Measurements from ENCODE around the gene FARSA. TPM values are rescaled to one million over a fixed set of nuclear protein-coding genes. Genes with fewer than 3 reads are reported as not detected.

Gene FARSA
- total and polyA plus RNA-seq, 2 of the 8 experiments (the other 6 are each of a cell fraction or from before 2014, with no cell fraction given) = 61.0 to 103 TPM

GRCh38 chr19:12913851-12914690 lies 19.4 kb downstream of the FARSA start:
- Histone ChIP-seq H3K27me3 (replicated peaks in 1 of 4; ENCODE audit: control insufficient read depth in 3 of 4, extremely low read depth in 1 of 4, insufficient read depth in 3 of 4, low read length in 3 of 4) (peaks cover 6 to 12% (median 11%) of the 10 kb centered on the region in 4 experiments), H3K4me2 (ENCODE audit: insufficient read depth in 1 of 2, low read depth in 2 of 2, low read length in 2 of 2) (peak overlapping the region; percentile 25 to 58; a peak in 2 of 4 replicates), H3K14ac (ENCODE audit: insufficient read length) (no peak overlapping the region), H2BK15ac (ENCODE audit: low read length) (peak overlapping the region; percentile 34; the same call in 1 of the 2 replicates), H3K4me1 (replicated peaks in 1 of 4; ENCODE audit: control insufficient read depth in 3 of 4, insufficient read depth in 4 of 4, low read length in 3 of 4) (peaks cover 8 to 20% (median 15%) of the 10 kb centered on the region in 4 experiments), H2BK12ac (ENCODE audit: low read depth, low read length) (no peak overlapping the region), H2BK120ac (replicated peaks; ENCODE audit: low read depth, low read length) (no peak overlapping the region), H4K5ac (ENCODE audit: insufficient read length, low read depth, low read length) (no peak overlapping the region), H3K79me1 (ENCODE audit: low read depth, low read length) (no peaks in the 10 kb centered on the region), H3K79me2 (ENCODE audit: control insufficient read depth in 1 of 2, insufficient read depth in 2 of 2, low read length in 2 of 2) (no peaks in the 10 kb centered on the region), H3K9me3 (ENCODE audit: insufficient read depth in 2 of 2, low read depth in 1 of 2, low read length in 1 of 2) (peaks cover 2 to 9% of the 10 kb centered on the region in 2 experiments; a peak in 1 of 4 replicates), H3K27ac (ENCODE audit: low read depth, low read length) (no peak overlapping the region), H3K56ac (replicated peaks; ENCODE audit: insufficient read length, low read depth, low read length) (no peak overlapping the region), H2AFZ (ENCODE audit: low read length) (no peak overlapping the region), H3K23me2 (ENCODE audit: low read depth, low read length) (no peaks in the 10 kb centered on the region), H3K4ac (replicated peaks; ENCODE audit: insufficient read length, low read depth, low read length) (no peak overlapping the region), H4K8ac (ENCODE audit: extremely low read depth, insufficient read depth, low read length) (no peak overlapping the region), H3K36me3 (ENCODE audit: control insufficient read depth in 2 of 4, insufficient read depth in 4 of 4, low read length in 3 of 4) (no peaks in the 10 kb centered on the region), H2BK5ac (ENCODE audit: low read depth, low read length) (0 out of 2 replicates have a peak overlapping the region, but pooled peaks have one; percentile 4), H3K18ac (ENCODE audit: extremely low read depth, low read length) (peak overlapping the region; percentile 12; the same call in 1 of the 2 replicates), H4K20me1 (replicated peaks in 1 of 2; ENCODE audit: control insufficient read depth in 1 of 2, insufficient read depth in 2 of 2, low read length in 2 of 2) (no peaks in the 10 kb centered on the region), H2AK5ac (ENCODE audit: low read depth, low read length) (no peak overlapping the region), H3K23ac (ENCODE audit: insufficient read length) (no peak overlapping the region), H3K4me3 (ENCODE audit: extremely low read depth in 1 of 4, insufficient read depth in 2 of 4, low read depth in 3 of 4, low read length in 4 of 4) (no peak overlapping the region), H4K91ac (replicated peaks; ENCODE audit: insufficient read length, low read length) (no peak overlapping the region), H2BK20ac (ENCODE audit: low read length) (peak overlapping the region; percentile 24; the same call in 1 of the 2 replicates), H3K9ac (replicated peaks in 1 of 4; ENCODE audit: extremely low read depth in 1 of 4, low read depth in 3 of 4, low read length in 3 of 4) (no peak overlapping the region)
- no peak for TF ChIP-seq GTF2F1 (IDR thresholded peaks at IDR 0.05; ENCODE audit: borderline replicate concordance, low read depth, low read length)
- TF ChIP-seq ATF2 (IDR thresholded peaks at IDR 0.05; ENCODE audit: low read length) = no peak
- no peak for TF ChIP-seq EGR1 (IDR thresholded peaks at IDR 0.05; ENCODE audit: borderline replicate concordance, low read depth, low read length)
- no peak for TF ChIP-seq TBP (IDR thresholded peaks at IDR 0.05; ENCODE audit: low read depth, low read length)
- TF ChIP-seq CREB1 (IDR thresholded peaks at IDR 0.05) = no peak
- no peak for TF ChIP-seq KDM1A (IDR thresholded peaks at IDR 0.05; ENCODE audit: borderline replicate concordance, low read length)
- TF ChIP-seq CHD2 (IDR thresholded peaks at IDR 0.05; ENCODE audit: low read length) = no peak
- ChIA-PET POLR2A (ENCODE audit: partially characterized antibody) (interaction anchor here (0.7 to 13.9 kb wide), 15 partner anchors 7 to 1517 kb away, joined by 3 to 180 read pairs (median 6); partner anchors contain the start of genes CALR, FARSA, GCDH and THSD8), CTCF (ENCODE audit: partially characterized antibody) (interaction anchor here (0.7 to 1.7 kb wide), 7 partner anchors 12 to 51 kb away, joined by 3 to 8 read pairs (median 3); partner anchors contain the start of gene KLF1)
- 89% methylated on average over 11 of the region's 12 CpGs; no CpG with 5 or more reads in 1 of the 2 experiments for WGBS, 2 experiments (ENCODE audit: extremely low coverage in 1 of 2, insufficient coverage in 1 of 2, insufficient read length in 1 of 2, insufficient replicate concordance in 2 of 2, low coverage in 1 of 2, low lambda C conversion rate in 2 of 2, missing lambda C conversion rate in 1 of 2)
- DNase-seq (ENCODE audit: low read depth in 1 of 2, low spot score in 2 of 2) (no peak), FAIRE-seq (no peak)
